GM18873 (cell line): ENCODE data around the gene FAM227B.
"Not testable (repeated sequence)": the region's sequence is repeated elsewhere in the genome, so short reads cannot be mapped to it uniquely, and the experiment has no call there.

ENCODE experiments used
- ATAC-seq: cut with Tn5 transposase; IDR thresholded peaks from one replicate; pipeline ENCODE4 v1.9.1; 2021; ENCODE audit warnings: mild to moderate bottlenecking, moderate library complexity, moderate number of reproducible peaks; ENCODE audit not compliant: unreplicated experiment, low FRiP score

FAM227B gene

DNA sequence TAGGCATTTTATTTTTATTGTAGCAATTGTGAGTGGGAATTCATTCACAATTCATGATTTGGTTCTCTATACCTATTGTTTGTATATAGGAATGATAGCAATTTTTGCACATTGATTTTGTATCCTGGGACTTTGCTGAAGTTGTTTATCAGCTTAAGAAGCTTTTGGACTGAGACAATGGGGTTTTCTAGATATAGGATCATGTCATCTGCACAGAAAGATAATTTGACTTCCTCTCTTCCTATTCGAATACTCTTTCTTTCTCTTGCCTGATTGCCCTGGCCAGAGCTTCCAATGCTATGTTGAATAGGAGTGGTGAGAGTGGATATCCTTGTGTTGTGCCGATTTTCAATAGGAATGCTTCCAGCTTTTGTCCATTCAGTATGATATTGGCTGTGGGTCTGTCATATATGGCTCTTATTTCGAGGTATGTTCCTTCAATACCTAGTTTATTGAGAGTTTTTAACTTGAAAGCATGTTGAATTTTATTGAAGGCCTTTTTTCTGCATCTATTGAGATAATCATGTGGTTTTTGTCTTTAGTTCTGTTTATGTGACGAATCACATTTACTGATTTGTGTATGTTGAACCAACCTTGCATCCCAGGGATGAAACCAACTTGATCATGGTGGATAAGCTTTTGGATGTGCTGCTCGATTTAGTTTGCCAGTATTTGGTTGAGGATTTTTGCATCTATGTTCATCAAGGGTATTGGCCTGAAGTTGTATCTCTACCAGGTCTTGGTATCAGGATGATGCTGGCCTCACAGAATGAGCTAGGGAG, 217.9 kb downstream of the FAM227B start:
- ATAC-seq: not testable (repeated sequence)

DNA sequence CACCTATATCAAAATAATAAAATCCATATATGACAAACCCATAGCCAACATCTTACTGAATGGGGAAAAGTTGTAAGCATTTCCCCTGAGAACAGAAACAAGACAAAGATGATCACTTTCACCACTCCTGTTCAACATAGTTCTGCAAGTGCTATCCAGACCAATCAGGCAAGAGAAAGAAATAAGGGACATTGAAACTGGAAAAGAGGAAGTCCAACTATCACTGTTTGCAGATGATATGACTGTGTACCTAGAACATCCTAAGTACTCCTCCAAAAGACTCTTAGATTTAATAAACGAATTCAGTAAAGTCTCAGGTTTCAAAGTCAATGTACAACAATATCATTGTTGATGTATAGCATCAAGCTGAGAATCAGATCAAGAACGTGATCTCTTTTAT, 233.1 kb downstream of the FAM227B start:
- no peak for ATAC-seq

DNA sequence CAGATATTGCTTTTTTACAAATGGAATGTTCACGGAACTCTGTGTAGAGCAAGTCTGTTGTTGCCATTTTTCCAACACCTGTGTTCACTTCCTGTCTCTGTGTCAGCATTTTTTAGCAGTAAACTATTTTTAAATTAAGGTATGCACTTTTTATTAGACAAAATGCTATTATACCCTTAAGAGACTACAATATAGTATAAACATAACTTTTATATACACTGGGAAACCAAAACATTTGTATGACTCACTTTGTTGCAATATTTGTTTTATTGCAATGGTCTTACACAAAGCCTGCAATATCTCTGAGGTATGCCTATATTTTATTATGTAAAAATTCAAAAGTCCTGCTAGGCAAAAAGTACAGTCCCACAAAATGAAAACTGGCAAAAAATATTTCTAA, 237.4 kb downstream of the FAM227B start:
- ATAC-seq: no peak

DNA sequence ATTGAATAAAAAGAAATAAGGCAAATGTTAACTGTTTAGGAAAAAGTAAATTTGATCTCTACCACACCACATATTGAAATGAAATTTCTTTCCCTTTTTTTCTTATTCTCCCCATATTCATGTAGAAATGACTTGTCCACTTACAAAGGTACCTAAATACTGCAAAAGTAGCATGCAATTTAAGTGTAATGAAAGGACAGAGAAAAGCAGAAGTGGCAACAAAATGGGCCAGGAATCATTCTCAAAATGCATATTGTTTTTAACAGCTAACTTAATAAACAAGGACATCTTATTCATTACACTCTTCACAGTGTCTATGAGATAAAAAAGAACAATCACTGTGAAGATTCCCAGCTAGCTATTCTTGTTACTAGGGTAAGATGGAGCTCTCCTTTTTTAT, 238.2 kb downstream of the FAM227B start:
- no peak for ATAC-seq

DNA sequence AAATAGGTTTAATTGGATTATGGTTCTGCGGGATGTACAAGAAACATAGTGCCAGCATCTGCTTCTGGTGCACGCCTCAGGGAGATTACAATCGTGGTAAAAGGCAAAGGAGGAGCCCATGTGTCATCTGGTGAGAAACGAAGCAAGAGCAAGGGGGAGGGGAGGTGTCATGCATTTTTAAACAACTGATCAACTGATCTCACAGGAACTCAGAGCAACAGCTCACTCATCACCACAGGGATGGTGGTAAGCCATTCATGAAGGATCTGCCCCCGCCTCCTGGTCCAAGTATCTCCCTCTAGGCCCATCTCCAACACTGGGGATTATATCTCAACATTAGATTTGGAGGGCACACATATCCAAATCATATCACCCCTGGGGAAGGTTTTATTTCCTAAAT, 239.7 kb downstream of the FAM227B start:
- ATAC-seq: no peak

DNA sequence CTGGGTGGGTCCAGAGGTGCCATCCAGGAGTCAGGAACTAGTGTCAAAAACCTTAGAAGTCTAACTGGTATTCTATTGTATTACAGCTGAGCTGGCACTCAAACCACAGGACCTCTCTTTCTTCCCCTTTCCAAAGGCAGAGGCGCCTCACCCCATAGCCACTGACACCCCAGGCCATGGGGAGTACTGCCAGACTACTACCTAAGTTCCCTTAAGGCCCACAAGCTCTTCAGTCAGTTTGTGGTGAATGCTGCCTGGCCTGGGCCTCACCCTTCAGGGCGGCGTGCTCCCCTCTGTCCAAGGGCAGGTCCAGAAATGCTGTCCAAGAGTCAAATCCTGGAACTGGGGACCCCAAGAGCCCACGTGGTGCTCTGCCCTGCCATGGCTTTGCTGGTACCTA, 240.6 kb downstream of the FAM227B start:
- ATAC-seq: no peak

DNA sequence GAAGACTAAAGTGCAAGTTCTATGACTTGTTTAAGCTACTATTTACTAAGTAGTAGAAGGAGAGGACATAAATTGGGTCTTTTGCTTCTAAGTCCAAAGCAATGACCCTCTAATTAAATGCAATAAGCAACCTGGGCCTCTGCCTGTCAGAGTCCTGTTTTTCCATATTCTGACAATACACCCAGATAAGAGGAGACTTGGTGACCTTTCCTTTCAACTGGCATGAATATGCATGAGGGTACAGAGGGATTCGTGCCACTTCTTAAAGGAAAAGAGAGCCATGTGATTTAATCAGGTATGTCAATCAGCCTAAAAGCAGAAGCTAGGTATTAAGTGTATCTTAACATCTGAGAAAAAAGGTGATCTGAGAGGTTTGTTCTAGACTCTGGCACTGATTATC, 248.3 kb downstream of the FAM227B start:
- no peak for ATAC-seq

DNA sequence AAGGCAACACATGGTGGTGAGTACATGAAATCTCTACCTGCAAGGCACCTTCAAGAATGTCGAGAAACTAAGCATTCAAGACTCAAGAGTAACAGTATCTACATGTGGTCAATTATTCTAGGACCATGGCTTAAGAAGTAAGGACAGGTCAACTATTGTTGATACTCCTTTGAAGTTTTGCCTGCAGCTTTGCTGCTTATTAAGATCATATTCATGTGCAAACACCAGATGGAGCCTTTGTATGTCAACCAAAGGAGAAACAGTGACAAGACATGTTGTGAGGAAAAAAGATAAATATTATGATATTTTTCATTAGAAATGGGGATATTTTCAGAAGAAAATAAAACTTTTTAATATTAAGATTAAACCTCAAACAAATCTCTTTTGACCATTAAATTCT, 249.8 kb downstream of the FAM227B start:
- no peak for ATAC-seq

DNA sequence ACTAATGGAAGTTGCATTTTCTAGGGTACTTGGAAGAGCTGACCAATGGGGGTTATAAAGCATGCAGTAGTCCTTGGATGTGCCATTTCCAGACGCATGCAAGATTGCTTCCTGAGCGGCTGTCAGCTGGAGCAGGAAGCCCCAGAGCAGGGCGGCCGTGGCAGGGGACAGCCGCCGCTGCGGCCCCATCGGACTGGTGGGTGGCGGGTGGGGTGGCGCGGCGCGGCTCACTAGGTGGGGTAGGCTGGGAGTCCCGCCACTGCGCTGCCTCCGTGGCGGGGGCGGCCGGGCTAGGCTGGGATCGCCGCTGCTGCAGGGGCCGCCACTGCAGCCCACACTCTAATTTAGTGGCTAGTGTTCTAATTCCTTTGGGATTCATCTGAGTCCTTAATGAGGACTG, 254.1 kb downstream of the FAM227B start:
- no peak for ATAC-seq

DNA sequence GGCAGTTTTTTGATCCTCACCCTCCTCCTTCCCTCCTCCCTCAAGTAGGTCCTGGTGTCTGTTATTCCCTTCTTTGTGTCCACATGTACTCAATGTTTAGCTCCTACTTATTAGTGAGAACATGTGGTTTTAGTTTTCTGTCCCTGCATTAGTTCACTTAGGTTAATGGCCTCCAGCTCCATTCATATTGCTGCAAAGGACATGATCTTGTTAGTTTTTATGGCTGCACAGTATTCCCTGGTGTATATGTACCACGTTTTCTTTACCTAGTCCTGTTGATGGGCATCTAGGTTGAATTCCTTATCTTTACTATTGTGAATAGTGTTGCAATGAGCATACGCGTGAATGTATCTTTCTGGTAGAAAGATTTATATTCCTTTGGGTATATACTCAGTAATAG, 259.2 kb downstream of the FAM227B start:
- ATAC-seq: no peak

DNA sequence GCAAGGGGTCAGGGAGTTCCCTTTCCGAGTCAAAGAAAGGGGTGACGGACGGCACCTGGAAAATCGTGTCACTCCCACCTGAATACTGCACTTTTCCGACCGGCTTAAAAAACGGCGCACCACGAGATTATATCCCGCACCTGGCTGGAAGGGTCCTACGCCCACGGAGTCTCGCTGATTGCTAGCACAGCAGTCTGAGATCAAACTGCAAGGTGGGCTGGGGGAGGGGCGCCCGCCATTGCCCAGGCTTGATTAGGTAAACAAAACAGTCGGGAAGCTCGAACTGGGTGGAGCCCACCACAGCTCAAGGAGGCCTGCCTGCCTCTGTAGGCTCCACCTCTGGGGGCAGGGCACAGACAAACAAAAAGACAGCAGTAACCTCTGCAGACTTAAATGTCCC, 266.2 kb downstream of the FAM227B start:
- not testable (repeated sequence) for ATAC-seq

DNA sequence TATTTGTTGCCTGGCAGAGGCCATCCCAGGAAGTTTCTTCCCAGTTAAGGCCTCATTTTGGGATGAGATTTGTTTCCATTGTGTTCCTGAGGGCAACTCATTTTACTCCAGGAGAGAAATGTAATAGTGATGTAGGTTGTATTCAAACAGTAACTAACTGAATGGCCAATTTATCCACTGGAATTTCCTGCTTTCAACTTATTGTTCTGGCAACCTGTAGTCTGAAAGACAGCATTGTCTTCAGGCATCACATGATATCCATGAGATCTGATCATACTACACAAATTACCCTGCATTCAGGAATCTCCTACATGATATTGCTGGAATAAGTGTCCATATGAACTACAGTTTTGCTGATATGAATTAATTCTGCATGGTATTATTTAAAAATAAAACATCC, 277.1 kb downstream of the FAM227B start:
- ATAC-seq: no peak

DNA sequence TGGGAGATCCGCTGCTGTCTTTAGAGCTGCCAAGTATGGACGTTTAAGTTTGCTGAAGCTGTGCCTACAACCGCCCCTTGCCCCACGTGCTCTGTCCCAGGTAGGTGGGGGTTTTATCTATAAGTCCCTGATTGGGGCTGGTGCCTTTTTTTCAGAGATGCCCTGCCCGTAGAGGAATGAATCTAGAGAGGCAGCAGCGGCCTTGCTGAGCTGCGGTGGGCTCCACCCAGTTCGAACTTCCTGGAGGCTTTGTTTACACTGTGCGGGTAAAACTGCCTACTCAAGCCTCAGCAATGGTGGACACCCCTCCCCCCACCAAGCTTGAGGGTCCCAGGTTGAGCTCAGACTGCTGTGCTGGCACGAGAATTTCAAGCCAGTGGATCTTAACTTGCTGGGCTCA, 281.0 kb downstream of the FAM227B start:
- ATAC-seq: no peak

DNA sequence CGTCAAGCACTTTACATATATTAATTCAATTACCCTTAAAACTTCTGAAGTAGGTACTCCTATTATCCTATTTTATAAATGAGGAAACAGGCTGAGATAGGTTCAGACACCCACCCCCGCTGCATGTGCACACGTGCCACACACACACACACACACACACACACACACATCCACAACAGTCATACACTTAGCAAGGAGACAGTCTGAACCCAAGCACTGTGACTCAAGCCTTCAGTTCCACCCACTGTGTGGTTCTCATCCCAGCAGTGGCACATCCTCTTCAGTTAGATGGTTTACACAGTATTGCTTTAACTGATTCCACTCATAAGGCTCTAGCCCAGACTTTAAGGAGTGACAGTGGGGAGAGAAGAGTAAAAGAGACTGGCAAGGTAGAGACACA, 288.7 kb downstream of the FAM227B start:
- ATAC-seq: no peak

DNA sequence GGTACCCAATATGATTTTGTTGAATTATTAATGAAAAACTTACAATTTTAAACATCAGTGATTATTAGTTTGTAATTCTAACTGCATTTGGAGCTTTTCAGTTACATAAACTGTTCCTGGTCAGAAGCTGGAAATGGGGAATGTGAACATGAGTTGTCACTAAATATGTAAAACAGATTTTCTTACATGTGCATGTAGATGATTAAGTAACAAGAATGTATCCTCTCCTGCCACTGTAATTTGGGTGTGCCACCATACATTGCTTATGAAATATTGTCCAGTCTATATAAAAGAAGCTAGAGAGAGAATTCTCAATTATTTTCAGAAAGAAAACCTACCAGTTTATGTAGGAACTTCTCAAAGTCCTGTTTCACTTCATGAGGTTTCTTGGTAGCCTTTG, 289.2 kb downstream of the FAM227B start:
- ATAC-seq: no peak

DNA sequence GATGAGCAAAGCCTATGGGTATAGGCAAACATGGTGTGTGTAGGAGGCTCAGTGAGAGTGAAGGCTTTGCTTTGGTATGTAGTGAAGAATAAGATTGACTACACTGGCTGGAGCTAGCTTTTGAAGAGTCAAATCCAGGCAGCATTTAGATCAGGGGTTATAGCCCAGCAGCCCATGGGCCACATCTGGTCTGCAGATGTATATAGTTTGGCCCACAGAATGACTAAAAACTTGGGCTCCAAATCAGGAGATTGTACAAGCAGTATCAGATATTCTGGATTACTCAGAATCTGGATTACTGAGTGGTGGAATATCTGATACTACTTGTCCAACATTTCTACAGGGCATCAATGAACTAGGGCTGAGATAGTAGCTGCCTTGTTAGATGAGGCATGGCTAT, 290.5 kb downstream of the FAM227B start:
- no peak for ATAC-seq

DNA sequence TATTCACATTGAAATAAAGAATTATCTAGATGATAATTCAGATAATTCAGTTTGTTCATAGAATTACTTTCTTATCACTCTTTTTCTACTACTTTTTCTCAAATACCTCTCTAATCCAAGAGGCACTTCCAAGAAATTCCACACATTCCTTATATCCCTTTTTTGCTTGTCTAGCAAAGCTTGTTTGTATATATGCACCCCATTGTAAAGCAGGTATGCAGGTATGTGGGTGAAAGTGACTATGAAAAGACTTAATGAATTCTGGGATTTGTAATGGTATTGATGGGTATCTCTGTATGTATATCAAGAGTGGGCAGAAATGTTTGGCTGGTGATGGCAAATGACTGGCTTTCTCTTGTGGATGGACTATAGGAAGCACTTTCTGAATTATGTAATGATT, 291.7 kb downstream of the FAM227B start:
- ATAC-seq: no peak

DNA sequence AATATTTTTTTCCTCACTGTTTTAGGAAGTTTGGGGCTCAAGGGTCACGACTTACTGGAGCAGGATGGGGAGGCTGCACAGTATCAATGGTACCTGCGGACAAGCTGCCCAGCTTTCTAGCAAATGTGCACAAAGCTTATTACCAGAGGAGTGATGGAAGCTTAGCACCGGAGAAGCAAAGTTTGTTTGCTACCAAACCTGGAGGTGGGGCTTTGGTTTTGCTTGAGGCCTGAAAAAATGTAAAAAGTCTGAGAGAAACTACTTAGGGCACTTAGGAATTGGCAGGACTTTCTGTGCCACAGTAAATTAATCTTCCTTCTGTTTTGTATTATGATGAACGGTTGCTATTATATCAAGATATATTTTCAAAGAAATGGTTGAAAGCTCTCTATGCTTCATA, 292.7 kb downstream of the FAM227B start:
- no peak for ATAC-seq

DNA sequence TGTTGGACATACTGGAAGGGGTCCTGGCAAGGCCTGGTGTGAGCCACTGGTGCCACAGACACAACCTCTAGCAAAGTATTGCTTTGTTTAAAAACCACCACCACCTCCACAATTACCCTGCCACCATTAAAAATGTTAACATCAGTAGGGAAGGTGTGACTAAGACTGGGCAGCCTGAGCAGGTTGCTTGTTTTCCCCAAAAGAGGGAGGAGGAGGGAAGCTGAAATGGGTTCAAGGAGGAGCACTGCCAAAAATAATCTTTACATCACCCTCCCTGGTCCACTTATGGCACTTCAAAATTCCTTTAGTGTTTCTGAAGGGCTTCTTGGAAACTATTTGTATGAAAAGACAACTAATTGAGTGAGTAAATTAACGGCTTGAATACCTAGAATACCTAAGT, 297.4 kb downstream of the FAM227B start:
- ATAC-seq: no peak

DNA sequence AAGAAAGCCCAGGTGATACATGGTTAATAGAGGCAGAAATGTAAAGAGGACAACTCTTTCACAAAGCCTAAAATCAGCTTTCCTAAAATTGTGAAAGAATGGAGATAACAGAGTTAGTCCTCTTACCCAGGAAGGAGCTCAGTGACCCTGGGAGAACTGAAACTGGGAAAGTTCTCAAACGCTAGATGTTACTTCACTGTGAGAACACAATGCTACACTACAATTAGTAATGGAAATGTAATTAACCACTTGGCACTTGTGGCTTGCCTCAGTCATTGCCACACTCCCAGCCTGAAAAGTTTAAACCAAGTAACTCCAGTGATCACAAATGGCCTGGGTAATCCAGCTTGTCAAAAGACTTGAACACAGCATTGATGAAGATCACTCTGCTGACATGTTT, 300.3 kb downstream of the FAM227B start:
- no peak for ATAC-seq

DNA sequence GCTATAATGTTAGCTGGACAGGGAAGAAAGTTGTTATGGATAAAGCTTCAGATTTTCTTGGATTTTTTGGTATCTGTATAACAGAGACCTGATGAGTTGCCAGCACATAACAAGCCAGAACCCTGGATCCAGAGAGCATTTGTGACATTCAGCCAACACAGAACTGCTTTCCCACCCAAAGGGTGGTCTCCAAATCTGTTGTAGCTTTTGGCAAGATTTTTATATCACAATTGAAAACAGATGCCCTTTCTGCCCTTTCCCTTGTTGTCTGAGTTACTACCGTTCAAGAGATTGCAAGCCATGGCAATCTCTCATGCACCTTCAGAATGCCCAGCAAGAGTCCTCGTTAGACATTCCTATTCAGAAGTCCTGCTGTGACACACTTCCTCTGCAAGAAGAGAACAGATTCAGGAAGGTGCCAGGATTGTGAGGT, 305.2 kb downstream of the FAM227B start:
- ATAC-seq: no peak

DNA sequence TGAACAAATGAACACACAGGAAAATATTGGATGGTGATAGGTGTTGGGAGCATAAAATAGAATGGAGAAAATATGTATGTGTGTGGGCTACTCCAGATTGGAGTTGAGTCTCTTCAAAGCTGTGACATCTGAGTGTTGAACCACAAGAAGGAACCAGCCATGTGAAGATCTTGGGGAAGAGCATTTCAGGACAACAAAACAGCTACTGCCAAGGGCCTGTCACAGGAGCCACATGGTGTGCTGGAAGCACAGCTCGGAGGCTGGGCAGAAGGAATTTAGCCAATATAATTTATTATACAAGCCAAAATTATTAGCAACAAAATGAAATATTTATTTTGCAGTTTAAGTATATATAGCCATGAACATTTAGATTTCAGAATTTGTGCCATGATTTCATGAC, 305.9 kb downstream of the FAM227B start:
- no peak for ATAC-seq

DNA sequence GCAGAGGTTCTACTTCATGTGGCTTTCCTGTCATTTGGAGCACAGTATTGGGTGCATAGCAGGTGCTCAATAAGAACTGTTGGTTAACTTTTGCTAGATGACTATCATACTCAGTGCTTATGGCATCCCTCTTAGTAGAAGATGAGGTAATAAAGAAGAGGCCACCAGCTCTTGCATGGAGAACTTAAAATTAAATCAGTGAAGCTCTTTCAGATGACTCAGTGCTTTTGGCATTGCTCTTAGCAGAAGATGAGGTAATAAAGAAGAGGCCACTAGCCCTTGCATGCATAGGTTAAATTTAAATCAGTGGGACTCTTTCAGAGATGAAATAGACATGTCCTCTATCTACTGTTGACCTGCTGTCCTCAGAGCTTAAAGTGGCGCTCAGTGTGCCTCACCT, 307.0 kb downstream of the FAM227B start:
- no peak for ATAC-seq
